ENCODE data around the gene FADS2.

Gene FADS2

DNA sequence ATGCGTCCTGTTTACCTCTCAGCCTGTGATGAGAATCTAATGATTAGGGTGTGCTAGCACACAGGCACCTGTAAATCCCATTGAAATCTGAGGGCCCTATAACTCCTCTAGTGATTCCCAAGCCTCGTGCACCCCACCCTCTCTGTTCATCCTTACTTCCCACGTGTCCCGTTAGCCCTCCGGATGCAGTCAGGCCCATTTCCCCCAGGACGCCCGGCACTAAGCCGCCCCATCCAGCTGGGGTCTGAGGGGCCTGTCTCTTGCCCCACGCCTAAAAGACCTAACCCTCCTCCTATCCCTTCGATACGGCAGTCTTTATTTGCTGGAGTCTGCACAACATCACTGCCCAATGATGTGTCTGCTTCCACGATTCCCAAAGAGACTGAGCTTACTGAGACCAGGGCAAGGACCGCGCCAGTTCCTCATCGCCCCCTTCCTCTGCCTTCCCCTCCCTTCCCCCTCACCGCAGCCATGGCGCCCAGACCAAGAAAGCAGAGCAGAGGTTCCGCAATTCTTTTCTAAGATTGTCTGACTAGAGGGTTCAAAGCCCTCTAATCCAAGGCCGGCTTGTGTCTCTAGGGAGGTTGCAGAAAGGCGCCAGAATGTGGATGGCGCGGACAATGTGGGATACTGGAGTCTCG, 1.1 kb upstream of the FADS2 start:
- Histone ChIP-seq H2BK120ac (ENCODE audit: insufficient read depth, low read length, poor library complexity) (peak overlapping the region; percentile 84), H2AFZ (ENCODE audit: insufficient read depth, low read length, poor library complexity) (peak overlapping the region; percentile 42), H3K9ac (ENCODE audit: low read length) (peak overlapping the region; percentile 70), H3K18ac (ENCODE audit: low read length) (peak overlapping the region; percentile 5), H3K23ac (ENCODE audit: low read length) (no peak overlapping the region), H3K14ac (ENCODE audit: low read length) (peak overlapping the region; percentile 80), H3K36me3 (ENCODE audit: control insufficient read depth in 1 of 2, insufficient read depth in 2 of 2, low read length in 2 of 2) (peaks cover 6 to 9% of the 10 kb centered on the region in 2 experiments), H3K4ac (ENCODE audit: low read depth, low read length) (peak overlapping the region; percentile 85), H3K27ac (ENCODE audit: low read depth, low read length) (peak overlapping the region; percentile 93), H4K12ac (ENCODE audit: low read depth, low read length) (peak overlapping the region; percentile 78), H4K8ac (ENCODE audit: low read depth, low read length) (peak overlapping the region; percentile 82), H3K4me2 (ENCODE audit: low read length) (peak overlapping the region; percentile 94), H2BK5ac (ENCODE audit: low read depth, low read length, poor library complexity) (peak overlapping the region; percentile 90), H2AK5ac (ENCODE audit: low read length) (peak overlapping the region; percentile 65), H3K4me1 (ENCODE audit: control insufficient read depth in 1 of 2, insufficient read depth in 2 of 2, low read length in 2 of 2) (peaks cover 8 to 27% of the 10 kb centered on the region in 2 experiments), H3K9me3 (ENCODE audit: insufficient read depth, low read depth, low read length) (no peaks in the 10 kb centered on the region), H3K79me1 (ENCODE audit: low read length) (peaks cover 27% of the 10 kb centered on the region), H3K79me2 (ENCODE audit: control insufficient read depth, insufficient read depth, low read length, poor library complexity) (peaks cover 33% of the 10 kb centered on the region), H2BK12ac (ENCODE audit: low read length) (peak overlapping the region; percentile 61), H3K27me3 (ENCODE audit: insufficient read depth, low read length) (no peaks in the 10 kb centered on the region), H4K91ac (ENCODE audit: low read depth, low read length) (peak overlapping the region; percentile 96), H3K4me3 (ENCODE audit: low read depth, low read length) (peak overlapping the region; percentile 92)
- WGBS (ENCODE audit: extremely low coverage, insufficient coverage, insufficient read length), result no CpG with 5 or more reads among the region's 23 CpGs
- no peak for DNase-seq

GRCh38 chr11:61828379-61828628, 204 bp downstream of the FADS2 start:
- Histone ChIP-seq H3K14ac (ENCODE audit: low read length) (peak overlapping the region; percentile 83), H3K79me1 (ENCODE audit: low read length) (peaks cover 26% of the 10 kb centered on the region), H2BK5ac (ENCODE audit: low read depth, low read length, poor library complexity) (peak overlapping the region; percentile 32), H2BK12ac (ENCODE audit: low read length) (no peak overlapping the region), H3K4ac (ENCODE audit: low read depth, low read length) (peak overlapping the region; percentile 87), H3K4me2 (ENCODE audit: low read length) (peak overlapping the region; percentile 94), H4K12ac (ENCODE audit: low read depth, low read length) (peak overlapping the region; percentile 76), H2AK5ac (ENCODE audit: low read length) (peak overlapping the region; percentile 27), H3K4me3 (ENCODE audit: low read depth, low read length) (peak overlapping the region; percentile 92), H4K91ac (ENCODE audit: low read depth, low read length) (peak overlapping the region; percentile 93), H2AFZ (ENCODE audit: insufficient read depth, low read length, poor library complexity) (peak overlapping the region; percentile 68), H3K27ac (ENCODE audit: low read depth, low read length) (peak overlapping the region; percentile 93), H3K36me3 (ENCODE audit: control insufficient read depth in 1 of 2, insufficient read depth in 2 of 2, low read length in 2 of 2) (peaks cover 18 to 20% of the 10 kb centered on the region in 2 experiments), H3K23ac (ENCODE audit: low read length) (no peak overlapping the region), H3K9me3 (ENCODE audit: insufficient read depth, low read depth, low read length) (no peaks in the 10 kb centered on the region), H4K8ac (ENCODE audit: low read depth, low read length) (peak overlapping the region; percentile 82), H3K27me3 (ENCODE audit: insufficient read depth, low read length) (no peaks in the 10 kb centered on the region), H3K18ac (ENCODE audit: low read length) (peak overlapping the region; percentile 96), H3K79me2 (ENCODE audit: control insufficient read depth, insufficient read depth, low read length, poor library complexity) (peaks cover 39% of the 10 kb centered on the region), H3K4me1 (ENCODE audit: control insufficient read depth in 1 of 2, insufficient read depth in 2 of 2, low read length in 2 of 2) (peaks cover 6 to 35% of the 10 kb centered on the region in 2 experiments), H3K9ac (ENCODE audit: low read length) (peak overlapping the region; percentile 91), H2BK120ac (ENCODE audit: insufficient read depth, low read length, poor library complexity) (peak overlapping the region; percentile 50)
- no peak for DNase-seq
- WGBS (ENCODE audit: extremely low coverage, insufficient coverage, insufficient read length), result no CpG with 5 or more reads among the region's 16 CpGs

DNA sequence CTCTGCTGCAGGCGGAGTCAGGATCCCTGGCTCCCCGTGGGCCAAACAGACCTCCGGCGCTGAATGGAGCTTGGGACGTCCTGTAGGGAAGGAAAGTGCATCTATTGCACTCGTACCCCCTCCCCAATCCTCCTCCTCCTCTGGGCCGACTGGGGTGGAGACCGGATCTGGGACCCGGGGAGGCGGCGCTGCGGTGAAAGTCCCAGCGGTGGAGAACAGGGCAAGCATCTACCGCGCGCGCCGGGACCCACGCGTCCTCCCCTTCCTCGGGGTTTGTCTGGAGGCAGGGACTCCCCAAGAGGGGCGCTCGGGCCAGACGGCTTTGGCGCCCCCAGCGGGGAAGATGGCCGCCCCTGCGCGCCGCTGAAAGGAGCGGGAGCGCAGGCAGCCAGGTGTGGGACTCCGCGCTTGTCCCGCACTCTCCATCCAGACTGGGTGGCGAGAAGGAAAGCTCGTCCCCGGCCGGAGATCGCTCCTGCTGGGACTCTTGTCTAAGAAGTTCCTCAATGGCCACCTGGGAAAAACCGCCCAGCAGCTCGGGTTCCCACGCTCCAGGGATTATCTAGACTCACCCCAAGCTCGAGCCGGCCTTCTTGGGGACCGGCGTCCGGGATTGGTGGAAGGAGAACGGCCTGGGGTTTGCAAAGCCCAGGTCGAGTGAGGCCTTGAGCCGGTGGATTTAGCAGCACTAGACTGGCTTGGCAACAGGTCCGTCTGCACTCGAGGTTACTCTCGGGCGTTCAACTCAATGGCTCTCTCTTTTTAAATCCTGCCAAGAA, 718 bp downstream of the FADS2 start:
- Histone ChIP-seq H3K27me3 (ENCODE audit: insufficient read depth, low read length) (no peaks in the 10 kb centered on the region), H3K79me2 (ENCODE audit: control insufficient read depth, insufficient read depth, low read length, poor library complexity) (peaks cover 43% of the 10 kb centered on the region), H3K4ac (ENCODE audit: low read depth, low read length) (peak overlapping the region; percentile 87), H2BK5ac (ENCODE audit: low read depth, low read length, poor library complexity) (peak overlapping the region; percentile 32), H4K12ac (ENCODE audit: low read depth, low read length) (peak overlapping the region; percentile 76), H2BK12ac (ENCODE audit: low read length) (no peak overlapping the region), H2BK120ac (ENCODE audit: insufficient read depth, low read length, poor library complexity) (peak overlapping the region; percentile 61), H3K23ac (ENCODE audit: low read length) (no peak overlapping the region), H3K14ac (ENCODE audit: low read length) (peak overlapping the region; percentile 83), H3K18ac (ENCODE audit: low read length) (peak overlapping the region; percentile 96), H3K4me3 (ENCODE audit: low read depth, low read length) (peak overlapping the region; percentile 92), H4K8ac (ENCODE audit: low read depth, low read length) (peak overlapping the region; percentile 82), H3K9me3 (ENCODE audit: insufficient read depth, low read depth, low read length) (peaks cover 4% of the 10 kb centered on the region), H3K9ac (ENCODE audit: low read length) (peak overlapping the region; percentile 91), H2AFZ (ENCODE audit: insufficient read depth, low read length, poor library complexity) (peak overlapping the region; percentile 68), H3K79me1 (ENCODE audit: low read length) (peaks cover 26% of the 10 kb centered on the region), H4K91ac (ENCODE audit: low read depth, low read length) (peak overlapping the region; percentile 93), H2AK5ac (ENCODE audit: low read length) (peak overlapping the region; percentile 27), H3K27ac (ENCODE audit: low read depth, low read length) (peak overlapping the region; percentile 93), H3K36me3 (ENCODE audit: control insufficient read depth in 1 of 2, insufficient read depth in 2 of 2, low read length in 2 of 2) (peaks cover 23 to 25% of the 10 kb centered on the region in 2 experiments), H3K4me1 (ENCODE audit: control insufficient read depth in 1 of 2, insufficient read depth in 2 of 2, low read length in 2 of 2) (peaks cover 10 to 40% of the 10 kb centered on the region in 2 experiments), H3K4me2 (ENCODE audit: low read length) (peak overlapping the region; percentile 94)
- no CpG with 5 or more reads among the region's 55 CpGs for WGBS (ENCODE audit: extremely low coverage, insufficient coverage, insufficient read length)
- peak; percentile 23 to 50 for DNase-seq

- Histone ChIP-seq H2AK5ac (ENCODE audit: low read length) (no peak overlapping the region), H3K18ac (ENCODE audit: low read length) (no peak overlapping the region), H4K12ac (ENCODE audit: low read depth, low read length) (no peak overlapping the region), H3K4ac (ENCODE audit: low read depth, low read length) (peak overlapping the region; percentile 87), H3K4me2 (ENCODE audit: low read length) (peak overlapping the region; percentile 94), H3K79me1 (ENCODE audit: low read length) (peaks cover 26% of the 10 kb centered on the region), H3K9ac (ENCODE audit: low read length) (peak overlapping the region; percentile 91), H2BK5ac (ENCODE audit: low read depth, low read length, poor library complexity) (no peak overlapping the region), H4K8ac (ENCODE audit: low read depth, low read length) (no peak overlapping the region), H3K27me3 (ENCODE audit: insufficient read depth, low read length) (no peaks in the 10 kb centered on the region), H4K91ac (ENCODE audit: low read depth, low read length) (no peak overlapping the region), H3K23ac (ENCODE audit: low read length) (peak overlapping the region; percentile 18), H3K27ac (ENCODE audit: low read depth, low read length) (peak overlapping the region; percentile 93), H3K9me3 (ENCODE audit: insufficient read depth, low read depth, low read length) (peaks cover 4% of the 10 kb centered on the region), H3K14ac (ENCODE audit: low read length) (no peak overlapping the region), H2BK120ac (ENCODE audit: insufficient read depth, low read length, poor library complexity) (no peak overlapping the region), H2BK12ac (ENCODE audit: low read length) (no peak overlapping the region), H2AFZ (ENCODE audit: insufficient read depth, low read length, poor library complexity) (no peak overlapping the region), H3K4me1 (ENCODE audit: control insufficient read depth in 1 of 2, insufficient read depth in 2 of 2, low read length in 2 of 2) (peaks cover 19 to 47% of the 10 kb centered on the region in 2 experiments), H3K79me2 (ENCODE audit: control insufficient read depth, insufficient read depth, low read length, poor library complexity) (peaks cover 43% of the 10 kb centered on the region), H3K36me3 (ENCODE audit: control insufficient read depth in 1 of 2, insufficient read depth in 2 of 2, low read length in 2 of 2) (peaks cover 28 to 31% of the 10 kb centered on the region in 2 experiments), H3K4me3 (ENCODE audit: low read depth, low read length) (peak overlapping the region; percentile 51)
- no CpG with 5 or more reads among the region's 4 CpGs for WGBS (ENCODE audit: extremely low coverage, insufficient coverage, insufficient read length)
- peak; percentile 89 to 96 for DNase-seq
These were observed 1.7 kb downstream of the FADS2 start for GRCh38 chr11:61829806-61830205.
